Measurements from ENCODE around the gene SCGB1C1. TPM values are rescaled to one million over a fixed set of nuclear protein-coding genes. Genes with fewer than 3 reads are reported as not detected.
"Not testable (repeated sequence)": the region's sequence is repeated elsewhere in the genome, so short reads cannot be mapped to it uniquely, and the experiment has no call there.

The SCGB1C1 gene
- not detected for polyA plus RNA-seq (2013, experiment 1 of 2)
- not detected for polyA plus RNA-seq (2013, experiment 2 of 2)

GRCh38 chr11:192674-193128 lies at the start of gene SCGB1C1:
TSS of gene SCGB1C1 (plus strand) at chr11:193078. CDS start at chr11:193100, 22 bp downstream.
- not testable (repeated sequence) for H3K36me3 ChIP-seq (ENCODE audit: control insufficient read depth, insufficient read depth, low read length); H3K9me3 ChIP-seq (ENCODE audit: control insufficient read depth, low read length); H3K27ac ChIP-seq (ENCODE audit: low read depth, low read length, severe bottlenecking); H3K4me1 ChIP-seq (ENCODE audit: control insufficient read depth, insufficient read depth, low read length, poor library complexity, severe bottlenecking); H3K4me3 ChIP-seq (ENCODE audit: extremely low read depth, insufficient read depth, low read length, poor library complexity, severe bottlenecking)
- no CpG with 5 or more reads among the region's 11 CpGs for WGBS, 2 experiments (ENCODE audit: insufficient coverage in 2 of 2)

- H3K4me1 ChIP-seq (ENCODE audit: control insufficient read depth, insufficient read depth, low read length, poor library complexity, severe bottlenecking); H3K27ac ChIP-seq (ENCODE audit: low read depth, low read length, severe bottlenecking); H3K4me3 ChIP-seq (ENCODE audit: extremely low read depth, insufficient read depth, low read length, poor library complexity, severe bottlenecking); H3K9me3 ChIP-seq (ENCODE audit: control insufficient read depth, low read length); H3K36me3 ChIP-seq (ENCODE audit: control insufficient read depth, insufficient read depth, low read length): not testable (repeated sequence)
- WGBS, 2 experiments (ENCODE audit: insufficient coverage in 2 of 2): no CpG with 5 or more reads among the region's 13 CpGs
These were observed 12.6 kb upstream of the SCGB1C1 start for GRCh38 chr11:180242-180641.

- 85 to 91% methylated on average over 13 to 16 of the region's 55 CpGs for WGBS, 2 experiments (ENCODE audit: insufficient coverage in 2 of 2)
- H3K4me1 ChIP-seq (ENCODE audit: control insufficient read depth, insufficient read depth, low read length, poor library complexity, severe bottlenecking); H3K9me3 ChIP-seq (ENCODE audit: control insufficient read depth, low read length): not testable (repeated sequence)
These were observed 3.6 kb upstream of the SCGB1C1 start for GRCh38 chr11:189200-189783.

GRCh38 chr11:189843-190311 lies 3.0 kb upstream of the SCGB1C1 start:
- 94 to 98% methylated on average over 4 to 6 of the region's 25 CpGs for WGBS, 2 experiments (ENCODE audit: insufficient coverage in 2 of 2)
- not testable (repeated sequence) for H3K36me3 ChIP-seq (ENCODE audit: control insufficient read depth, insufficient read depth, low read length); H3K27ac ChIP-seq (ENCODE audit: low read depth, low read length, severe bottlenecking)

More at GRCh38 chr11:189200-189783, 3.6 kb upstream of the SCGB1C1 start:
- H3K4me3 ChIP-seq (ENCODE audit: extremely low read depth, insufficient read depth, low read length, poor library complexity, severe bottlenecking); H3K36me3 ChIP-seq (ENCODE audit: control insufficient read depth, insufficient read depth, low read length); H3K27ac ChIP-seq (ENCODE audit: low read depth, low read length, severe bottlenecking): not testable (repeated sequence)

GRCh38 chr11:190546-190945 lies 2.3 kb upstream of the SCGB1C1 start:
- not testable (repeated sequence) for H3K27ac ChIP-seq (ENCODE audit: low read depth, low read length, severe bottlenecking); H3K4me1 ChIP-seq (ENCODE audit: control insufficient read depth, insufficient read depth, low read length, poor library complexity, severe bottlenecking); H3K4me3 ChIP-seq (ENCODE audit: extremely low read depth, insufficient read depth, low read length, poor library complexity, severe bottlenecking); H3K9me3 ChIP-seq (ENCODE audit: control insufficient read depth, low read length); H3K36me3 ChIP-seq (ENCODE audit: control insufficient read depth, insufficient read depth, low read length)
- WGBS, 2 experiments (ENCODE audit: insufficient coverage in 2 of 2): 86% methylated on average over 2 of the region's 5 CpGs; no CpG with 5 or more reads in 1 of the 2 experiments

More at GRCh38 chr11:189843-190311, 3.0 kb upstream of the SCGB1C1 start:
- H3K4me1 ChIP-seq (ENCODE audit: control insufficient read depth, insufficient read depth, low read length, poor library complexity, severe bottlenecking); H3K4me3 ChIP-seq (ENCODE audit: extremely low read depth, insufficient read depth, low read length, poor library complexity, severe bottlenecking); H3K9me3 ChIP-seq (ENCODE audit: control insufficient read depth, low read length): not testable (repeated sequence)

- H3K4me3 ChIP-seq (ENCODE audit: extremely low read depth, insufficient read depth, low read length, poor library complexity, severe bottlenecking); H3K4me1 ChIP-seq (ENCODE audit: control insufficient read depth, insufficient read depth, low read length, poor library complexity, severe bottlenecking); H3K36me3 ChIP-seq (ENCODE audit: control insufficient read depth, insufficient read depth, low read length); H3K9me3 ChIP-seq (ENCODE audit: control insufficient read depth, low read length); H3K27ac ChIP-seq (ENCODE audit: low read depth, low read length, severe bottlenecking): not testable (repeated sequence)
- WGBS, 2 experiments (ENCODE audit: insufficient coverage in 2 of 2): no CpG with 5 or more reads among the region's 8 CpGs
These were observed 1.1 kb upstream of the SCGB1C1 start for GRCh38 chr11:191490-192478.

GRCh38 chr11:193481-193880 lies 603 bp downstream of the SCGB1C1 start:
- not testable (repeated sequence) for H3K4me3 ChIP-seq (ENCODE audit: extremely low read depth, insufficient read depth, low read length, poor library complexity, severe bottlenecking); H3K36me3 ChIP-seq (ENCODE audit: control insufficient read depth, insufficient read depth, low read length); H3K9me3 ChIP-seq (ENCODE audit: control insufficient read depth, low read length); H3K4me1 ChIP-seq (ENCODE audit: control insufficient read depth, insufficient read depth, low read length, poor library complexity, severe bottlenecking); H3K27ac ChIP-seq (ENCODE audit: low read depth, low read length, severe bottlenecking)
- WGBS, 2 experiments (ENCODE audit: insufficient coverage in 2 of 2): 78 to 87% methylated on average over 4 to 5 of the region's 5 CpGs

- H3K4me1 ChIP-seq (ENCODE audit: control insufficient read depth, insufficient read depth, low read length, poor library complexity, severe bottlenecking): no peaks in the 10 kb centered on the region
- H3K27ac ChIP-seq (ENCODE audit: low read depth, low read length, severe bottlenecking): no peak overlapping the region
- no peaks in the 10 kb centered on the region for H3K9me3 ChIP-seq (ENCODE audit: control insufficient read depth, low read length)
- H3K4me3 ChIP-seq (ENCODE audit: extremely low read depth, insufficient read depth, low read length, poor library complexity, severe bottlenecking): no peak overlapping the region
- H3K36me3 ChIP-seq (ENCODE audit: control insufficient read depth, insufficient read depth, low read length): no peaks in the 10 kb centered on the region
- 92 to 95% methylated on average over 15 to 18 of the region's 23 CpGs for WGBS, 2 experiments (ENCODE audit: insufficient coverage in 2 of 2)
These were observed 4.2 kb downstream of the SCGB1C1 start for GRCh38 chr11:196786-197731.

- no peaks in the 10 kb centered on the region for H3K9me3 ChIP-seq (ENCODE audit: control insufficient read depth, low read length)
- WGBS, 2 experiments (ENCODE audit: insufficient coverage in 2 of 2): 84 to 90% methylated on average over 9 of the region's 9 CpGs
- H3K27ac ChIP-seq (ENCODE audit: low read depth, low read length, severe bottlenecking): no peak overlapping the region
- no peak overlapping the region for H3K4me3 ChIP-seq (ENCODE audit: extremely low read depth, insufficient read depth, low read length, poor library complexity, severe bottlenecking)
- no peaks in the 10 kb centered on the region for H3K4me1 ChIP-seq (ENCODE audit: control insufficient read depth, insufficient read depth, low read length, poor library complexity, severe bottlenecking)
- no peaks in the 10 kb centered on the region for H3K36me3 ChIP-seq (ENCODE audit: control insufficient read depth, insufficient read depth, low read length)
These were observed 4.9 kb downstream of the SCGB1C1 start for GRCh38 chr11:197741-198235.

GRCh38 chr11:198236-198806 lies 5.4 kb downstream of the SCGB1C1 start:
- WGBS, 2 experiments (ENCODE audit: insufficient coverage in 2 of 2): 90 to 92% methylated on average over 16 of the region's 21 CpGs
- Histone ChIP-seq H3K36me3 (ENCODE audit: control insufficient read depth, insufficient read depth, low read length) (peaks cover 5% of the 10 kb centered on the region), H3K4me3 (ENCODE audit: extremely low read depth, insufficient read depth, low read length, poor library complexity, severe bottlenecking) (no peak overlapping the region), H3K9me3 (ENCODE audit: control insufficient read depth, low read length) (no peaks in the 10 kb centered on the region), H3K4me1 (ENCODE audit: control insufficient read depth, insufficient read depth, low read length, poor library complexity, severe bottlenecking) (no peaks in the 10 kb centered on the region), H3K27ac (ENCODE audit: low read depth, low read length, severe bottlenecking) (no peak overlapping the region)
